Measurements from ENCODE around the gene OR51A2.

DNA sequence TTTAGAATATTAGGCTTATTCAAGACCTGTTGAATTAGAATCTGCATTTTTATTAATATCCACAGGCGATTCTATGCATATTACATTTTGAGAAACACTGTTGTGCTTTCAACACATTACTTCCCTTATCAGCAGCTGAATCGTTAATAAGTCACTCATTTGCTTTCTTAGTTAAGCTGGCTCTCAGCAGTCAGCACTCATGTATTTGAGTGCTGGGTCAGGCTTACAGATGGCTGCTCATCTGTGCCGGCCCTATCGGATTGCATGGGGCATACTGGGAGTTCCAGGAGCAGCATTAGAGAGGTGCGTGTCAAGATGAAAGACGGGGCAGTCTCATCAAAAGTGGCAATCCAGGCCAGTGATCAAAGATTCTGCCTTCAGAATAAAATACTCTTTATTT, 28.3 kb upstream of the OR51A2 start:
- TF ChIP-seq YY1 (IDR thresholded peaks at IDR 0.05; ENCODE audit: insufficient read depth, insufficient read length) = no peak
- TF ChIP-seq ZNF274 (IDR thresholded peaks at IDR 0.05; ENCODE audit: low read depth, low read length) = no peak
